ENCODE results near the gene EPHA2.

Gene EPHA2

DNA sequence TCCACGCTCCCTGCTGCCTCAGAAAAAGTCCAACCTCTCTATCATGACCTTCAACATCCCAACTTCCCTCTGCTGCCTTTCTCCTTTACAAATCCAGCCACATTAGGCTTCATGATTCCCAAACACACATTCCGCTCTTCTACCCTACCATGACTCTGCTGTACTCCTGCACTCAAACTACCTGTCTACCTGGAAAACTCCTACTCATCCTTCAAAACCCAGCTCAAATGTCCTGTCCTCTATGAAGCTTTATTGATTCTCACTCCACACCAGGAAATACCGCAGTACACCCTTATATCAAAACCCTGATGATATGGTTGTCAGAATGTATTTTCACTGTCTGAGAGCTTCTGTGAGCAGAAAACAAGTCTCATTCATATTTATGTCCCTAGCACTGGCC lies 47.7 kb upstream of the EPHA2 start:
- ATAC-seq, result no peak
- TF ChIP-seq, protein P1, sequence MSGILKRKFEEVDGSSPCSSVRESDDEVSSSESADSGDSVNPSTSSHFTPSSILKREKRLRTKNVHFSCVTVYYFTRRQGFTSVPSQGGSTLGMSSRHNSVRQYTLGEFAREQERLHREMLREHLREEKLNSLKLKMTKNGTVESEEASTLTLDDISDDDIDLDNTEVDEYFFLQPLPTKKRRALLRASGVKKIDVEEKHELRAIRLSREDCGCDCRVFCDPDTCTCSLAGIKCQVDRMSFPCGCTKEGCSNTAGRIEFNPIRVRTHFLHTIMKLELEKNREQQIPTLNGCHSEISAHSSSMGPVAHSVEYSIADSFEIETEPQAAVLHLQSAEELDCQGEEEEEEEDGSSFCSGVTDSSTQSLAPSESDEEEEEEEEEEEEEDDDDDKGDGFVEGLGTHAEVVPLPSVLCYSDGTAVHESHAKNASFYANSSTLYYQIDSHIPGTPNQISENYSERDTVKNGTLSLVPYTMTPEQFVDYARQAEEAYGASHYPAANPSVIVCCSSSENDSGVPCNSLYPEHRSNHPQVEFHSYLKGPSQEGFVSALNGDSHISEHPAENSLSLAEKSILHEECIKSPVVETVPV (CRISPR knock-in tag; IDR thresholded peaks at IDR 0.05), result no peak
- peak; percentile 97 for TF ChIP-seq ZFP3 (CRISPR knock-in tag; IDR thresholded peaks at IDR 0.05)

DNA sequence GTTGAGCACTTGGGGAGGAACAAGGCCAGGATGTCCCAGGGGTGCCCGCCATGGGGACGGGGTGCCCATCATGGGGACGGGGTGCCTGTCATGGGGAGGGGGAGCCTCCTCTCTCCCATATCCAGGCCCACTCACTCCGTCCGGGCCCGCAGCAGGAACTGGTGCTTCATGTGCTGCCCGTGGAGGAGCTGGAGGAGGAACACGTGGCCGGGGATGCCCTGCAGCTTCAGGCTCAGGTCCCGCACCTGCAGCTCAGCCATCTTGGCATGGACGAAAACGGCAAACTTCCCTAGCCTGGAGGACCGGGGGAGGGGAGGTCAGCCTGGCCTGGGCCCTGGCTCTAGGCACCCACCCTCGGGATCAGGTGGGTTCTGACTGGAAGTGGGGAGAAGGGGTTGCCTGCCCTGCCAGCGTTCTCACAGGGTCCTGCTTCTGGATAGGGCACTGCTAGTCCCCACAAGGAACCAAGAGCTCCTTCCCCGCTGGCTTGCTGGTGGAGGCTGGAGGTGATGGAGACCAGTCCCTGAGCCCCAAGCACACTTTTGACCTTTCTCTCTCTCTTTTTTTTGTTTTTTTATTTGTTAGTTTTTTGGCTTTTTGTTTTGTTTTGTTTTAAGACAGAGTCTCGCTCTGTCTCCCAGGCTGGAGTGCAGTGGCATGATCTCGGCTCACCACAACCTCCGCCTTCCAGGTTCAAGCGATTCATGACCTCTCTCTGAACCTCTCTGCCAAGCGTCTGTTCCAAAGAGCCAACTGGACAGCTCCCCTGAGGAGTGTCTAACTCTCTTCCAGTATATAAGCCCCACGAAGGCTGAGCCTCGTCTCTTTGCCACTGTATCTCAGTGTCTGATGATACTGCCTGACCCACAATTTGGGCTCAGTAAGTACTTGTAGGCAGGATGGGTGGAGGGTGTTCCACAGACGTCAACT lies 46.7 kb upstream of the EPHA2 start:
- ATAC-seq, result no peak
- TF ChIP-seq, protein P1 (CRISPR knock-in tag; IDR thresholded peaks at IDR 0.05), result no peak
- TF ChIP-seq TCF4 (CRISPR knock-in tag; IDR thresholded peaks at IDR 0.05; ENCODE audit: borderline replicate concordance) (no peak), RARB (CRISPR knock-in tag; IDR thresholded peaks at IDR 0.05) (no peak), ISL1 (CRISPR knock-in tag; IDR thresholded peaks at IDR 0.05) (no peak), SNAI2 (CRISPR knock-in tag; IDR thresholded peaks at IDR 0.05) (no peak), PPARA (CRISPR knock-in tag; IDR thresholded peaks at IDR 0.05; ENCODE audit: borderline replicate concordance) (no peak), ZFP30 (CRISPR knock-in tag; IDR thresholded peaks at IDR 0.05) (no peak), GLIS3 (CRISPR knock-in tag; IDR thresholded peaks at IDR 0.05) (no peak), ZNF8 (CRISPR knock-in tag; IDR thresholded peaks at IDR 0.05) (no peak), BACH2 (CRISPR knock-in tag; IDR thresholded peaks at IDR 0.05; ENCODE audit: borderline replicate concordance) (no peak), TOX (CRISPR knock-in tag; IDR thresholded peaks at IDR 0.05; ENCODE audit: borderline replicate concordance) (no peak), ESRRG (CRISPR knock-in tag; IDR thresholded peaks at IDR 0.05) (no peak), OSR1 (CRISPR knock-in tag; IDR thresholded peaks at IDR 0.05) (no peak), CSDC2 (CRISPR knock-in tag; IDR thresholded peaks at IDR 0.05) (no peak), ZNF565 (CRISPR knock-in tag; conservative IDR thresholded peaks at IDR 0.05; ENCODE audit: low read depth) (no peak), ZC3H10 (CRISPR knock-in tag; IDR thresholded peaks at IDR 0.05) (no peak), ZNF70 (CRISPR knock-in tag; IDR thresholded peaks at IDR 0.05) (no peak)
- TF ChIP-seq, protein P2, sequence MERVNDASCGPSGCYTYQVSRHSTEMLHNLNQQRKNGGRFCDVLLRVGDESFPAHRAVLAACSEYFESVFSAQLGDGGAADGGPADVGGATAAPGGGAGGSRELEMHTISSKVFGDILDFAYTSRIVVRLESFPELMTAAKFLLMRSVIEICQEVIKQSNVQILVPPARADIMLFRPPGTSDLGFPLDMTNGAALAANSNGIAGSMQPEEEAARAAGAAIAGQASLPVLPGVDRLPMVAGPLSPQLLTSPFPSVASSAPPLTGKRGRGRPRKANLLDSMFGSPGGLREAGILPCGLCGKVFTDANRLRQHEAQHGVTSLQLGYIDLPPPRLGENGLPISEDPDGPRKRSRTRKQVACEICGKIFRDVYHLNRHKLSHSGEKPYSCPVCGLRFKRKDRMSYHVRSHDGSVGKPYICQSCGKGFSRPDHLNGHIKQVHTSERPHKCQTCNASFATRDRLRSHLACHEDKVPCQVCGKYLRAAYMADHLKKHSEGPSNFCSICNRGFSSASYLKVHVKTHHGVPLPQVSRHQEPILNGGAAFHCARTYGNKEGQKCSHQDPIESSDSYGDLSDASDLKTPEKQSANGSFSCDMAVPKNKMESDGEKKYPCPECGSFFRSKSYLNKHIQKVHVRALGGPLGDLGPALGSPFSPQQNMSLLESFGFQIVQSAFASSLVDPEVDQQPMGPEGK (CRISPR knock-in tag; IDR thresholded peaks at IDR 0.05; ENCODE audit: borderline replicate concordance), result no peak
- TF ChIP-seq, protein P3, sequence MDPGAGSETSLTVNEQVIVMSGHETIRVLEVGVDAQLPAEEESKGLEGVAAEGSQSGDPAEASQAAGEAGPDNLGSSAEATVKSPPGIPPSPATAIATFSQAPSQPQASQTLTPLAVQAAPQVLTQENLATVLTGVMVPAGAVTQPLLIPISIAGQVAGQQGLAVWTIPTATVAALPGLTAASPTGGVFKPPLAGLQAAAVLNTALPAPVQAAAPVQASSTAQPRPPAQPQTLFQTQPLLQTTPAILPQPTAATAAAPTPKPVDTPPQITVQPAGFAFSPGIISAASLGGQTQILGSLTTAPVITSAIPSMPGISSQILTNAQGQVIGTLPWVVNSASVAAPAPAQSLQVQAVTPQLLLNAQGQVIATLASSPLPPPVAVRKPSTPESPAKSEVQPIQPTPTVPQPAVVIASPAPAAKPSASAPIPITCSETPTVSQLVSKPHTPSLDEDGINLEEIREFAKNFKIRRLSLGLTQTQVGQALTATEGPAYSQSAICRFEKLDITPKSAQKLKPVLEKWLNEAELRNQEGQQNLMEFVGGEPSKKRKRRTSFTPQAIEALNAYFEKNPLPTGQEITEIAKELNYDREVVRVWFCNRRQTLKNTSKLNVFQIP (CRISPR knock-in tag; IDR thresholded peaks at IDR 0.05; ENCODE audit: borderline replicate concordance, low read depth), result no peak
- TF ChIP-seq, protein P4, sequence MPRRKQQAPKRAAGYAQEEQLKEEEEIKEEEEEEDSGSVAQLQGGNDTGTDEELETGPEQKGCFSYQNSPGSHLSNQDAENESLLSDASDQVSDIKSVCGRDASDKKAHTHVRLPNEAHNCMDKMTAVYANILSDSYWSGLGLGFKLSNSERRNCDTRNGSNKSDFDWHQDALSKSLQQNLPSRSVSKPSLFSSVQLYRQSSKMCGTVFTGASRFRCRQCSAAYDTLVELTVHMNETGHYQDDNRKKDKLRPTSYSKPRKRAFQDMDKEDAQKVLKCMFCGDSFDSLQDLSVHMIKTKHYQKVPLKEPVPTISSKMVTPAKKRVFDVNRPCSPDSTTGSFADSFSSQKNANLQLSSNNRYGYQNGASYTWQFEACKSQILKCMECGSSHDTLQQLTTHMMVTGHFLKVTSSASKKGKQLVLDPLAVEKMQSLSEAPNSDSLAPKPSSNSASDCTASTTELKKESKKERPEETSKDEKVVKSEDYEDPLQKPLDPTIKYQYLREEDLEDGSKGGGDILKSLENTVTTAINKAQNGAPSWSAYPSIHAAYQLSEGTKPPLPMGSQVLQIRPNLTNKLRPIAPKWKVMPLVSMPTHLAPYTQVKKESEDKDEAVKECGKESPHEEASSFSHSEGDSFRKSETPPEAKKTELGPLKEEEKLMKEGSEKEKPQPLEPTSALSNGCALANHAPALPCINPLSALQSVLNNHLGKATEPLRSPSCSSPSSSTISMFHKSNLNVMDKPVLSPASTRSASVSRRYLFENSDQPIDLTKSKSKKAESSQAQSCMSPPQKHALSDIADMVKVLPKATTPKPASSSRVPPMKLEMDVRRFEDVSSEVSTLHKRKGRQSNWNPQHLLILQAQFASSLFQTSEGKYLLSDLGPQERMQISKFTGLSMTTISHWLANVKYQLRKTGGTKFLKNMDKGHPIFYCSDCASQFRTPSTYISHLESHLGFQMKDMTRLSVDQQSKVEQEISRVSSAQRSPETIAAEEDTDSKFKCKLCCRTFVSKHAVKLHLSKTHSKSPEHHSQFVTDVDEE (CRISPR knock-in tag; IDR thresholded peaks at IDR 0.05), result no peak

DNA sequence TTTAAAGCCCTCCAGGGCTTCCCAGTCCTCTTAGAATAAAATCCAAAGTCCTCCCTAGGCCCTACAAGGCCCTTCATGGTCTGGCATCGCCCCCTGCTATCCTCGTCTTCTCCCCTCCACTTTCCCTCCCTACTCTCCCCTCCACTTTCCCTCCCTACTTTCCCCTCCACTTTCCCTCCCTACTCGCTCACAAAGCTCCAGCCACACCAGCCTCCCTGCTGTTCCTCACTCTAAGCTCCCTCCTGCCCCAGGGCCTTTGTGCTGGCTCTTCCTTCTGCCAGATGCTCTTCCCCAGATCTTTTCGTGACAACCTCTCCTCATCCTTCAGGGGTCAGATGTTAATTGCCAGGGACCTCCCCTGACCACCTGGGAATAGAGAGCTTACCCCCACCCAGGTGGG lies 43.8 kb upstream of the EPHA2 start:
- no peak for ATAC-seq
- TF ChIP-seq, protein P1 (CRISPR knock-in tag; IDR thresholded peaks at IDR 0.05), result no peak
- TF ChIP-seq, protein P5, sequence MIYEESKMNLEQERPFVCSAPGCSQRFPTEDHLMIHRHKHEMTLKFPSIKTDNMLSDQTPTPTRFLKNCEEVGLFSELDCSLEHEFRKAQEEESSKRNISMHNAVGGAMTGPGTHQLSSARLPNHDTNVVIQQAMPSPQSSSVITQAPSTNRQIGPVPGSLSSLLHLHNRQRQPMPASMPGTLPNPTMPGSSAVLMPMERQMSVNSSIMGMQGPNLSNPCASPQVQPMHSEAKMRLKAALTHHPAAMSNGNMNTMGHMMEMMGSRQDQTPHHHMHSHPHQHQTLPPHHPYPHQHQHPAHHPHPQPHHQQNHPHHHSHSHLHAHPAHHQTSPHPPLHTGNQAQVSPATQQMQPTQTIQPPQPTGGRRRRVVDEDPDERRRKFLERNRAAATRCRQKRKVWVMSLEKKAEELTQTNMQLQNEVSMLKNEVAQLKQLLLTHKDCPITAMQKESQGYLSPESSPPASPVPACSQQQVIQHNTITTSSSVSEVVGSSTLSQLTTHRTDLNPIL (CRISPR knock-in tag; IDR thresholded peaks at IDR 0.05; ENCODE audit: low read depth), result no peak
- TF ChIP-seq BACH2 (CRISPR knock-in tag; IDR thresholded peaks at IDR 0.05; ENCODE audit: borderline replicate concordance), result no peak
- TF ChIP-seq SNAI2 (CRISPR knock-in tag; IDR thresholded peaks at IDR 0.05), result no peak
- TF ChIP-seq, protein P3 (CRISPR knock-in tag; IDR thresholded peaks at IDR 0.05; ENCODE audit: borderline replicate concordance, low read depth), result no peak
- TF ChIP-seq ZFP3 (CRISPR knock-in tag; IDR thresholded peaks at IDR 0.05), result no peak
- TF ChIP-seq ZNF8 (CRISPR knock-in tag; IDR thresholded peaks at IDR 0.05), result no peak

Data from SK-N-SH treated with all-trans-retinoic acid at 6 μM for 48 hours (cell line).